Activated CD4-positive, alpha-beta T cell treated with anti-CD3 and anti-CD28 coated beads, Interleukin-2, amount 50 U/mL, for 48 hours (primary cell): ENCODE data around the gene FREY1.

ENCODE experiments used
- DNase-seq, 2 experiments: peaks; one replicate each; pipeline ENCODE4 v3.0.0-alpha.2; 2020

The FREY1 gene

DNA sequence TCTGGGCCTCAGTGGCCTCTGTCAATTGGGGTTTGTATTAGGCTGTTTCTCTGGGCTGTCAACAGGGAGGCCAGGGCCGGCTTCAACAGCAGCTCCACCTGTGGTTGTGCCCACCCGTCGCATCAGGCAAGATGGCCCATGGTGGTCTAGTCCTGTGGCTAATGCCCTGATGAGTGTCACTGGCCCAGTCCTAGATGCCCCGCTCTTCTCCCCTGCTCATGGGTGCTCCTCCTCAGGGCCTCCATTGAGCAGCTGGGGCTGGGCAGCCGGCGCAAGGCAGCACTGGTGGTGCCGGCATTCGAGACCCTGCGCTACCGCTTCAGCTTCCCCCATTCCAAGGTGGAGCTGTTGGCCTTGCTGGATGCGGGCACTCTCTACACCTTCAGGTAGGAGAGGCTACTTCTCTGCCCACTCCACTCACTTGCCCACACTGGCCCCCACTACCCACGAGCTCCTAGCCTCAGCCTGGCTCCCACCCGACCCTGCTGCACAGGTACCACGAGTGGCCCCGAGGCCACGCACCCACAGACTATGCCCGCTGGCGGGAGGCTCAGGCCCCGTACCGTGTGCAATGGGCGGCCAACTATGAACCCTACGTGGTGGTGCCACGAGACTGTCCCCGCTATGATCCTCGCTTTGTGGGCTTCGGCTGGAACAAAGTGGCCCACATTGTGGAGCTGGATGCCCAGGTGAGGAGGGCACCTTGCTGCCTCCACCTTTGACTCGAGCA lies 20.8 kb upstream of the FREY1 start:
- DNase-seq, result no peak

DNA sequence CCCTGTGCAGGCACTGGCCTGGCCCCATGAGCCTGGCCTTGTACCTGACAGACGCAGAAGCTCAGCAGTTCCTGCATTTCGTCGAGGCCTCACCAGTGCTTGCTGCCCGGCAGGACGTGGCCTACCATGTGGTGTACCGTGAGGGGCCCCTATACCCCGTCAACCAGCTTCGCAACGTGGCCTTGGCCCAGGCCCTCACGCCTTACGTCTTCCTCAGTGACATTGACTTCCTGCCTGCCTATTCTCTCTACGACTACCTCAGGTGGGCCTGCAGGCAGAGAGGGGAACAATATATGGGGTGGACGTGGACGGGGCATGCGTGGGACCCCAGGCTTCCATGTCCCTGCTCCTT lies 20.2 kb upstream of the FREY1 start:
- DNase-seq, result no peak

DNA sequence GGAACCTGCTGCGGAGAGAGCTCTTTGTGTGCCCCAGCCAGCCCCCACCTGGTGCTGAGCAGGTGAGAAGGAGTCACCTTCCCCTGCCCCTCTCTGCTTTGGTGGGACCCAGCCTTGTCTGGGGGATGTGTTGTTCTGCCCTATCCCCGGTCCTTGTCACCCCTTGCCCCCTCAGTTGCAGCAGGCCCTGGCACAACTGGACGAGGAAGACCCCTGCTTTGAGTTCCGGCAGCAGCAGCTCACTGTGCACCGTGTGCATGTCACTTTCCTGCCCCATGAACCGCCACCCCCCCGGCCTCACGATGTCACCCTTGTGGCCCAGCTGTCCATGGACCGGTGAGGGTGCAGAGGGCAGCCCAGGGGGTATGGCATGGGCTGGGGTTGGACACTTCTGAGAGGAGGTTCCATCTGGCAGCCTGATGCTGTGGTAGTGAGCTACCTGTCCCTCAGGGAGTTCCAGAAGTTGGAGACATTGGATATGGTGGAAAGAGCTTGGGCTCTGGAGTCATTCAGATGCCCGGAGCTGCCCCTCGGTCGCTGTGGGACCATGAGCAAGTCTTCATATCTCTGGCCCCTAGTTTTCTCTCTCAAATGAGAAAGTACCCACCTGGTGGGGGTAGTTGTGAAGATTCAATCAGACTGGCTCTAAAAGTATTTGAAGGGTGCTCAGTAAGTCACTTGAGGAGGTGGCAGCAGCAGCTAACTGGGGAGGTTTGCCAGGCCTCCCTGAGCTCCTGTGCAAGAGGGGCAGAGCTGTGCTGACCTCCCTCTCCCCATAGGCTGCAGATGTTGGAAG lies 19.7 kb upstream of the FREY1 start:
- no peak for DNase-seq

GRCh38 chr11:45926001-45926401 lies 18.9 kb upstream of the FREY1 start:
- no peak for DNase-seq

DNA sequence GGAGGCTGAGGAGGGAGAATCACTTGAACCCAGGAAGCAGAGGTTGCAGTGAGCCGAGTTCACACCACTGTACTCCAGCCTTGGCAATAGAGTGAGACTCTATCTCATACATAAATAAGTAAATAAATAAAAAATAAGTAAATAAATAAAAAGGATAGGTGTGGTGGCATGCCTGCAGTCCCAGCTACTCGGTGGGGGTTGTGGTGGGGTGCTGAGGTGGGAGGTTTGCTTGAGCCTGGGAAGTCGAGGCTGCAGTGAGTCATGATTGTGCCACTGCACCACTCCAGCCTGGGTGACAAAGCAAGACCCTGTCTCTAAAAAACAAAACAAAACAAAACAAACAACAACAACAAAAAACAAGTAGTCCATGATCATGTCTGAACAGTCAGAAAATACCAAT lies 18.5 kb upstream of the FREY1 start:
- DNase-seq, result no peak

GRCh38 chr11:45924927-45925326 lies 17.9 kb upstream of the FREY1 start:
- no peak for DNase-seq

DNA sequence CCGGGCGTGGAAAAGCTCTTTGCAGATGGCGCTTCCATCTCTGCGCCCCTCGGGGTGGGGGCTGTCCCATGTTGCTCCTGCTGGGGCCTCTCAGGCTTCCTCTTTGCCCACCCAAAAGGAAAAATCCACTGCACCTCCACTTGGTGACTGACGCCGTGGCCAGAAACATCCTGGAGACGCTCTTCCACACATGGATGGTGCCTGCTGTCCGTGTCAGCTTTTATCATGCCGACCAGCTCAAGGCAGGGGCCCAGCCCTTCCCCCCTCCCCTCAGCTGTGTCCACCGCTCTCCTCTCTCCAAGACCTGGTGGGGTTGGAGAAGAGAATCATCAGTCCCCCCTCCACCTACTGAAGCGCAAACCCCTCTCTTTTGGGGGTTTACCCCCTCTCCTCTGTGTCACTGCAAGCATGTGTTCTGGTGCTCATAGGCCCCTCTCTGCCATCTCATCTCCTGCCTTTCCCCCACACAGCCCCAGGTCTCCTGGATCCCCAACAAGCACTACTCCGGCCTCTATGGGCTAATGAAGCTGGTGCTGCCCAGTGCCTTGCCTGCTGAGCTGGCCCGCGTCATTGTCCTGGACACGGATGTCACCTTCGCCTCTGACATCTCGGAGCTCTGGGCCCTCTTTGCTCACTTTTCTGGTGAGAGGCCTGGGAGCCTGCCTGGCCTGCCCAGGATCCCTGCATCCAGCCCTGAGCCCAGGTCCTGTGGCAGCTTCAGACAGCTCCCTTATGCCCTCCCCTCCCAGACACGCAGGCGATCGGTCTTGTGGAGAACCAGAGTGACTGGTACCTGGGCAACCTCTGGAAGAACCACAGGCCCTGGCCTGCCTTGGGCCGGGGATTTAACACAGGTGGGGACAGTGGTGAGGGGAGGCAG lies 17.2 kb upstream of the FREY1 start:
- no peak for DNase-seq

GRCh38 chr11:45922425-45923082 lies 15.5 kb upstream of the FREY1 start, which contains the start of gene LARGE2:
LARGE2 (plus strand) TSS chr11:45922656; CDS start chr11:45922883, 227 bp downstream.
- no peak for DNase-seq

DNA sequence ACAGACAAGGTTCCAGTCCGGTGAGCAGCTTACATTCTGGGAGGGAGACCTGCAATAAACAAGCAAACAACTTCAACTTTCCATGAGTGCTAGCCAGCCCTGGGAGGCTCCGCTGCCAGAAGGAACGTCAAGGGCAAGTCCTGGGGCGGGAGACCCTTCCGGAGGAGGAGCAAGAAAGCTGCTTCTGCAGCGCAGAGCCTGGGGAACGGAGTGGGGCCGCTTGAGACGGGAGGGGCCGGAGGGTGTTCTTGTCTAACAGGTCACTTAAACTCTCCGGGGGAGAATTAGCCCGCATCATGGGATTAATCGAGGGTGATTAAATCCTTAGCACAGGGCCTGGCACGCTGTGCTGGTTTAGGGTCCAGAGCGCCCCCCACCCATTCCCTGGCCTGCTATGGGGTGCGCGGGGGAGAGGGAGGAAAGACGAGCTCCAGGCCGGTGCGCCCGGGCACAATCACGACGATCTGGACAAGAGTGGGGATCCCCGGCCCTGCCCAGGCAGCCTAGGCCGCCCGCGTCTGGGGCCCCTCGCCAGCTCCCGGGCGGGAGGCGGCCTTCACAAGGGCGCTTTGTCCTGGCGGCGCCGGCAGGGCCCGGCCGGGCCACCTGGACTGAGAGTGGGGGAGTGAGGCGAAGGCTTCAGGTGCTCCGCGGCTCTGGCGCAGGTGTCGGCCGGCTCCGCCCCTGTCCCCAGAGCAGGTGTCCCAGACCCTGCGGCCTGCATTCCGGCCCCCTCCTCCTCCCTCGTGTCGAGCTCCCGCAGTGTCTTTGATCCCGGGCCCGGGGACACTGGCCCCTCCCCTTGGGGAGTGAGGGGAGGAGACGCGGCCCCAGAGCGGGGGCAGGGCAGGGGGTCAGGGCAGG lies 14.7 kb upstream of the FREY1 start:
- DNase-seq, result no peak

GRCh38 chr11:45920531-45921477 lies 13.7 kb upstream of the FREY1 start:
- no peak for DNase-seq

DNA sequence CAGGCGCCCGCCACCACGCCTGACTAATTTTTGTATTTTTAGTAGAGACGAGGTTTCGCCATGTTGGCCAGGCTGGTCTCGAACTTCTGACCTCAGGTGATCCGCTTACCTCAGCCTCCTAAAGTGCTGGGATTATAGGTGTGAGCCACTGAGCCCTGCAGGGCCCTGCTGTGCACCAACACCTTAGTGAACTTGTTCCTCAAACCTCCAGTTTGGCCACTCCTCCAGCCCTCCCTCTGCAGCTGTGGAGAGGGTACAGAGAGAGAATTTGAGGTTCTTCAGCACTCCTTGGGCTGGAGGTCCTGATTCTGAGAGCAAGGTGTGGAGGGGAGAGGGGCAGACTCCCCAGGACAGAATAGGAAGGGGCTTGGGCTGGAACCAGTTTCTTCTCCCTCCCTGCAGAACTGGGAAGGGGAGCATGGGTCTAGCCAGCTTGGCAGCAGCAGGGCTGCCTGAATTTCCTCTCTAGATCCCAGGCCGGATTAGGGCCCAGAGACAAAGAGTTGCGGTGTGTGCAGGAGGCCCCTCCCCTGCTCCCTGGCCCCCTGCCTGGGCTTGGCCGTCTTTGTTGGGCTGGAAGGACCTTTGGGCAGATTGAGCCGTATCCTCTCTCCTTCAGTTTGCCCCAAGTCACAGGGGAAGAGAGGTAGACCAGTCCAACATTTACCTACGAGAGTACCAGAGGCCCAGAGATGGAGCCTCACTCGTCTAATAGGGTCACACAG lies 12.9 kb upstream of the FREY1 start:
- no peak for DNase-seq

GRCh38 chr11:45918962-45919675 lies 12.0 kb upstream of the FREY1 start:
- no peak for DNase-seq

GRCh38 chr11:45918331-45918941 lies 11.4 kb upstream of the FREY1 start:
- DNase-seq, result peak; percentile 75 to 83

DNA sequence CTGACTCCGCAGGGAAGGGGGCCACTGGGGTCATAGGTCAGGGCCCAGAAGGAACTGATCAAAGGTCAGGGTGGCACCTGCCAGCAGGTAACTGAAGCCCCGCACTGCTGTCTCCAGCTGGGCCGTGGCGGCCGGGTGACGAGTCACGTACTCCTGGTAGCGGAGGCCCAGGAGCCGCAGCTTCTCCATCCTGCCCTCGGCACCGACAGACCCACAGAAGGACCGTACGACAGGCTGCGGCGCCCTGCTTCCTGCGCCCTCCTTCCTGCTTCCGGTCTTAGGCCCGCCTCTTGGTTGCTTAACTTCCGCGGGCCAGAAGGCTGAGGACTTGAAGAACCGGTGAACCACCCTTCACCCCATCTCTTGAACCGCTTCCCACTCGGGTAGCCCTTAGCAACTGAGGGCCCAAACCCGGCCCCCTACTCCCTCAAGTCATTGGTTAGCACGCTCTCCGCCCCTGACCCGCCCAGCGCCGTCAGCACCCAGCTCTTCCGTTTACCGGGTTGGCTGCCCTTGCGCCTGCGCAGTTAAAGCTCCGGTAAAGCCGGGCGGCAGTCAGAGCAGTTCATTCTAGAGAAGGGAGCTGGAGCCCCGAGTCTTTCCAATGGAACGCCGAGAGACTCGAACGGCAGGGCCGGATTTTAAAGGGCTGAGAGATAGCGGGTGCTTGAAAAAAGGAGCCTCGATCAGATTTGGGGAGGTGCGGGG lies 10.7 kb upstream of the FREY1 start, which contains the start of gene PEX16:
TSS of gene PEX16 (minus strand) at position 255 of the 708 bp plus-strand sequence. CDS start at position 189, 66 bp downstream.
- peak; percentile 91 to 94 for DNase-seq

DNA sequence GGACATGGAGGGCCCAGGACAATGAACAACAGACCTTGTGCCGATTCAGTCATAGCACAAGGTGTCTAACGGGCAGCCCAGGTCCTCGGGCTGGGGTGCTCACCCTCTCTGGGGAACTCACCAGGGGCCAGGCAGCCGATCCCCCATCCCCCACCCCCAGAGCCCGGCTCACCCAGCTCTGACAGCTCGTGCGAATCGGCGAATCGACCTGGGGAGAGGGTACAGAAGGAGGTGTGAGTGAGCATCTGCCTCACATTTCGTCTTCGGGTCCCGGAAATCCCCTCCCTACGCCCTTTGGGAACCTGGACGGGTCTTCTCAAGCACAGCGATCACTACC lies 10.2 kb upstream of the FREY1 start:
- no peak for DNase-seq

GRCh38 chr11:45915446-45915845 lies 8.4 kb upstream of the FREY1 start:
- no peak for DNase-seq

- no peak for DNase-seq
Observed at GRCh38 chr11:45913942-45914635, 7.0 kb upstream of the FREY1 start.
